K562 (cell line): ENCODE measurements around the gene MRPL58. TPM values are rescaled to one million over a fixed set of nuclear protein-coding genes. Genes with fewer than 3 reads are reported as not detected.

Experiments used
- ATAC-seq: fragments of 200-7000 bp; cut with Tn5 transposase; 3 replicates; pipeline ENCODE4 v1.9.1; 2020; ENCODE audit warnings: moderate library complexity
- BruUV-seq: library from RNA; stranded (reverse); fragments of 400-500 nt; replicated peaks from 2 replicates; lab custom pipeline; 2021; lab: Mats Ljungman, UMichigan
- CTCF ChIA-PET: fragments of 300-600 bp; formaldehyde crosslinking; extraction: SDS; loops from one replicate; lab custom pipeline; 2021; ENCODE audit warnings: low intra/inter-chr PET ratio; lab: Yijun Ruan, JAX
- POLR2A ChIA-PET: fragments of 300-600, 350-650 bp; sonication (Branson Sonifier 250); formaldehyde crosslinking; extraction: SDS; loops from one replicate; lab custom pipeline; 2021; ENCODE audit warnings: antibody characterized with exemption, inconsistent platforms; lab: Yijun Ruan, JAX
- DNase-seq, 4 experiments: peaks; one replicate each; pipeline versions ENCODE4 v3.0.0 to v3.0.0-alpha.2; 2011 to 2018; ENCODE audit warnings: low spot score in 3 of 4, mixed read lengths in 3 of 4; ENCODE audit errors: extremely low read depth in 1 of 4
- FAIRE-seq: peaks from 2 replicates; lab custom pipeline; 2011; peaks lifted over from hg19 to GRCh38; lab: Jason Lieb, UNC
- H2AFZ ChIP-seq: 2 replicates; pipeline ENCODE4 v1.6.0; 2011; ENCODE audit warnings: low read depth, low read length, control low read depth, inconsistent platforms
- H3K27ac ChIP-seq: fragments of 200-600 bp; 3 replicates; pipeline ENCODE4 v1.8.0; 2011; ENCODE audit warnings: low read depth, mild to moderate bottlenecking, control low read depth, inconsistent platforms, low read length, moderate library complexity, mixed read lengths; ENCODE audit errors: extremely low read depth
- H3K27me3 ChIP-seq, 2 experiments: fragments of 300-600 bp in 1 of 2; 2 replicates in 1 of 2; 3 replicates in 1 of 2; pipeline versions ENCODE4 v1.6.0 to v1.8.0; 2011; ENCODE audit warnings: inconsistent platforms in 2 of 2, low read length in 2 of 2, mild to moderate bottlenecking in 1 of 2, mixed read lengths in 1 of 2, moderate library complexity in 1 of 2; ENCODE audit not compliant: control insufficient read depth in 2 of 2, insufficient read depth in 2 of 2
- H3K36me3 ChIP-seq: fragments of 300-600 bp; 3 replicates; pipeline ENCODE4 v1.8.0; 2011; ENCODE audit warnings: mild to moderate bottlenecking, low read length, inconsistent platforms; ENCODE audit not compliant: control insufficient read depth, insufficient read depth
- H3K4me1 ChIP-seq, 2 experiments: fragments of 200-600 bp in 1 of 2; replicated peaks in 1 of 2; 2 replicates in 1 of 2; 3 replicates in 1 of 2; pipeline versions ENCODE4 v1.5.1 to v1.8.0; 2011; ENCODE audit warnings: inconsistent platforms in 2 of 2, low read length in 2 of 2, mild to moderate bottlenecking in 1 of 2, mixed read lengths in 1 of 2, moderate library complexity in 1 of 2; ENCODE audit not compliant: control insufficient read depth in 2 of 2, insufficient read depth in 2 of 2
- H3K4me2 ChIP-seq: 2 replicates; pipeline ENCODE4 v1.6.1; 2011; ENCODE audit warnings: low read length, control low read depth, inconsistent platforms, mixed read lengths; ENCODE audit not compliant: insufficient read depth
- H3K4me3 ChIP-seq: fragments of 200-600 bp; sonication (generic), shearing (Covaris generic); 2 replicates; pipeline ENCODE4 v1.5.1; 2016; ENCODE audit warnings: control low read depth, inconsistent platforms
- H3K79me2 ChIP-seq: fragments of 200-600 bp; 3 replicates; pipeline ENCODE4 v1.8.0; 2011; ENCODE audit warnings: low read length, inconsistent platforms; ENCODE audit not compliant: control insufficient read depth, insufficient read depth
- H3K9ac ChIP-seq, 2 experiments: 2 replicates each; pipeline versions ENCODE4 v1.6.0 to v1.6.1; 2011; ENCODE audit warnings: low read depth in 2 of 2, low read length in 2 of 2, control low read depth in 1 of 2, inconsistent platforms in 1 of 2, mild to moderate bottlenecking in 1 of 2, mixed read lengths in 1 of 2; ENCODE audit not compliant: insufficient read depth in 1 of 2
- H3K9me1 ChIP-seq: one replicate; pipeline ENCODE4 v1.6.0; 2011; ENCODE audit warnings: inconsistent platforms, mild to moderate bottlenecking, low read length, moderate library complexity; ENCODE audit not compliant: control insufficient read depth, insufficient read depth
- H3K9me3 ChIP-seq: replicated peaks from 2 replicates; pipeline ENCODE4 v1.5.1; 2011; ENCODE audit warnings: low read depth, low read length, inconsistent platforms; ENCODE audit not compliant: control insufficient read depth, insufficient read depth
- H4K20me1 ChIP-seq: replicated peaks from 2 replicates; pipeline ENCODE4 v1.6.1; 2011; ENCODE audit warnings: low read length, inconsistent platforms, mixed read lengths; ENCODE audit not compliant: control insufficient read depth, insufficient read depth
- CEBPB ChIP-seq: fragments of 450-650 bp; IDR thresholded peaks from 2 replicates; pipeline ENCODE4 v1.6.1; 2016; ENCODE audit warnings: missing genetic modification characterization, missing compliant biosample characterization
- CEBPG ChIP-seq, 3 experiments: fragments of 200-800 bp in 1 of 3; sonication (Bioruptor generic) in 1 of 3; sonication (generic) in 1 of 3; formaldehyde crosslinking in 1 of 3; IDR thresholded peaks in 2 of 3; conservative IDR thresholded peaks in 1 of 3; 2 replicates each; pipeline versions ENCODE4 v1.6.1 to v1.8.0; 2016 to 2022; ENCODE audit warnings: missing compliant biosample characterization in 2 of 3, missing genetic modification characterization in 2 of 3, mild to moderate bottlenecking in 1 of 3, missing genetic modification reagents in 1 of 3
- HSF4 ChIP-seq: fragments of 250-450 bp; sonication (Bioruptor Pico); IDR thresholded peaks from 2 replicates; pipeline ENCODE4 v2.1.2; 2022; ENCODE audit warnings: mild to moderate bottlenecking, moderate library complexity, borderline replicate concordance
- WGBS: fragments of 100-300 bp; shearing (Covaris generic); methylation state at CpG from one replicate; pipeline ENCODE4 v1.1.6; 2016; ENCODE audit warnings: low coverage, mixed read lengths; ENCODE audit not compliant: insufficient coverage; ENCODE audit errors: missing lambda C conversion rate; 5-methylcytosine and 5-hydroxymethylcytosine counted together
- in situ Hi-C: fragments of 300-500 bp; cut with MboI; formaldehyde crosslinking; loops from 4 replicates; pipeline ENCODE4 v1.15.0; 2018; ENCODE audit warnings: inconsistent platforms, mixed read lengths
- intact Hi-C: fragments of 100-400 bp; cut with micrococcal nuclease; formaldehyde crosslinking; loops from 2 replicates; pipeline ENCODE4 v1.14.2; 2022
- polyA plus RNA-seq, 8 experiments: library from polyadenylated mRNA; depleted of rRNA in 4 of 8; stranded (reverse) in 5 of 8; unstranded in 3 of 8; fragments of >200 nt; fragmentation: Nextera tagmentation in 2 of 8; fragmentation: Illumina TruSeq in 1 of 8; extraction: Ambion mirVana in 2 of 8; extraction: Trizol in 1 of 8; gene quantifications; 2 replicates each; pipeline versions ENCODE4 v1.2.1 to v1.2.3, GENCODE V29; 2011 to 2014; ENCODE audit warnings: inconsistent platforms in 1 of 8, missing spikeins in 1 of 8
- total RNA-seq, 7 experiments: library from RNA; depleted of rRNA in 6 of 7; stranded (reverse); fragments of >200 nt in 6 of 7; fragmentation: Illumina TruSeq in 2 of 7; extraction: Trizol in 2 of 7; gene quantifications; 2 replicates each; pipeline versions ENCODE4 v1.2.1 to v1.2.3, GENCODE V29; 2011 to 2021; ENCODE audit warnings: low replicate concordance in 1 of 7

Gene MRPL58
- total and polyA plus RNA-seq, 9 of the 15 experiments (the other 6 are each of a cell fraction or from before 2014, with no cell fraction given) = 30.8 to 107 (median 72.4) TPM

DNA sequence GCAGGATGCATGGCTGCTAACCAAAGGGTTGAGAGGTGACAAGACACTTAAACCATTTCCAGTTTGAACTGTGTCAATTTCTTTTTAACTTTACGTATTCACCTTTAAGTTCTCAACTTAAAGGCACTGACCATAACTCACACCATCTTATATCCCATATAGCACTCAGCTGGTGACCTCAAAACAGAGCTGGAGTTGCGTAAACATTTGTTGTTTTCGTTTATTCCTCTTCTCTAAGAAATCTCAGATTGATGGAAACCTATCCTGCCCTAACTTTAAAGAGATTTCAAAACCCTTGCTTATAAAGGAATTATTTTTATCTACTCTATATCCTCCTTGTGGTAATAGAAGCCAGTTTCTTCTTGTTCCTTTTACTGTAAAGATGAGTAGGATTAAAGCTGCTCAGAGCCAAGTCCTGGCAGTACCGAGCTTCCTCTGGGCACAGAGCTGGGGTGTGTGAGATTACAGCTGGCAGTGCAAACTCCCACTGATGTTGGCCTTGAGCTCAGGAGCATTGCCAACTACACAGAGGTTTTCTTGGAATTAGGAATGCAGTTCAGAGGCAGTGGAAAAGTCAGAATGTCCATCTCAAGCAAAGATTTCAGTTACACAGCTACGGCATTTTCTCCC lies 35.9 kb downstream of the MRPL58 start:
- ATAC-seq = no peak
- 23% methylated on average over 5 of the region's 5 CpGs for WGBS
- Histone ChIP-seq H3K9me1 (no peaks in the 10 kb centered on the region), H3K9me3 (no peaks in the 10 kb centered on the region), H3K79me2 (peaks cover 48% of the 10 kb centered on the region), H4K20me1 (no peaks in the 10 kb centered on the region; the same call in 1 of the 2 replicates), H3K36me3 (peaks cover 35% of the 10 kb centered on the region), H3K27me3 (no peaks in the 10 kb centered on the region), H3K4me1 (peaks cover 11 to 15% of the 10 kb centered on the region in 2 experiments), H3K9ac (peak overlapping the region; percentile 40 to 88; a peak in 3 of 4 replicates), H2AFZ (no peak overlapping the region), H3K4me2 (peak overlapping the region; percentile 96), H3K27ac (no peak overlapping the region), H3K4me3 (peak overlapping the region; percentile 100)
- in situ Hi-C loops (no loop called here), intact Hi-C loops (no loop called here)
- ChIA-PET CTCF (interaction anchor here (1.1 kb wide), 1 partner anchor 82 kb away, joined by 3 read pairs; no protein-coding TSS in a partner anchor), POLR2A (interaction anchor here (0.5 to 3.1 kb wide), 16 partner anchors 8 to 684 kb away, joined by 3 to 23 read pairs (median 4); partner anchors contain the start of gene MRPL58)
- BruUV-seq = TSS peak; percentile 53
- FAIRE-seq = no peak
- DNase-seq = no peak
- TF ChIP-seq CEBPB (peak; percentile 31; the same call in 1 of the 2 replicates), CEBPG (CRISPR knock-in tag; IDR thresholded peaks at IDR 0.05) (no peak), CEBPG (tag; conservative IDR thresholded peaks at IDR 0.05 in 1 of 2, IDR thresholded peaks at IDR 0.05 in 1 of 2) (0 out of 4 replicates have a peak, but pooled peaks of 1 of the 2 experiments have one; percentile 6), HSF4 (CRISPR knock-in tag) (no peak)
